H1 (cell line): ENCODE data around the gene GMCL2. TPM values are rescaled to one million over a fixed set of nuclear protein-coding genes. Genes with fewer than 3 reads are reported as not detected.
"Not testable (repeated sequence)": the region's sequence is repeated elsewhere in the genome, so short reads cannot be mapped to it uniquely, and the experiment has no call there.

Experiments used
- CTCF ChIA-PET: fragments of 300-600 bp; sonication (Branson Sonifier 250); formaldehyde crosslinking; loops from one replicate; lab custom pipeline; 2021; ENCODE audit not compliant: partially characterized antibody; lab: Charles Lee
- POLR2A ChIA-PET: fragments of 300-600 bp; sonication (Branson Sonifier 250); formaldehyde crosslinking; loops from one replicate; lab custom pipeline; 2021; ENCODE audit warnings: inconsistent platforms; ENCODE audit not compliant: partially characterized antibody; lab: Charles Lee
- DNase-seq, 2 experiments: peaks; one replicate each; pipeline versions ENCODE4 v3.0.0 to v3.0.0-alpha.2; 2010 to 2022; ENCODE audit warnings: low spot score in 2 of 2, low read depth in 1 of 2, mixed read lengths in 1 of 2
- FAIRE-seq: peaks from 2 replicates; lab custom pipeline; 2011; peaks lifted over from hg19 to GRCh38; lab: Jason Lieb, UNC
- H2AFZ ChIP-seq: 2 replicates; pipeline ENCODE4 v1.8.1; 2012; ENCODE audit warnings: low read length, inconsistent platforms
- H2AK5ac ChIP-seq: 2 replicates; pipeline ENCODE4 v1.6.1; 2013; ENCODE audit warnings: low read depth, low read length
- H2BK120ac ChIP-seq: replicated peaks from 2 replicates; pipeline ENCODE3; 2013; ENCODE audit warnings: low read depth, low read length, inconsistent platforms
- H2BK12ac ChIP-seq: 2 replicates; pipeline ENCODE4 v1.6.1; 2013; ENCODE audit warnings: low read depth, low read length
- H2BK15ac ChIP-seq: 2 replicates; pipeline ENCODE4 v1.6.1; 2013; ENCODE audit warnings: low read length
- H2BK20ac ChIP-seq: 2 replicates; pipeline ENCODE4 v1.6.1; 2013; ENCODE audit warnings: low read length
- H2BK5ac ChIP-seq: 2 replicates; pipeline ENCODE4 v1.6.1; 2013; ENCODE audit warnings: low read depth, low read length
- H3K14ac ChIP-seq: 2 replicates; pipeline ENCODE4 v1.6.1; 2013; ENCODE audit warnings: inconsistent platforms; ENCODE audit not compliant: insufficient read length
- H3K18ac ChIP-seq: 2 replicates; pipeline ENCODE4 v1.6.1; 2013; ENCODE audit warnings: low read length; ENCODE audit errors: extremely low read depth
- H3K23ac ChIP-seq: 2 replicates; pipeline ENCODE4 v1.6.1; 2013; ENCODE audit warnings: inconsistent platforms; ENCODE audit not compliant: insufficient read length
- H3K23me2 ChIP-seq: 2 replicates; pipeline ENCODE4 v1.6.1; 2013; ENCODE audit warnings: low read depth, low read length
- H3K27ac ChIP-seq: 2 replicates; pipeline ENCODE4 v1.6.1; 2011; ENCODE audit warnings: low read depth, low read length, inconsistent platforms
- H3K27me3 ChIP-seq, 4 experiments: replicated peaks in 1 of 4; 1 replicate in 1 of 4; 2 replicates in 3 of 4; pipeline versions ENCODE4 v1.6.1 to v1.8.1; 2011 to 2013; ENCODE audit warnings: low read length in 3 of 4, mild to moderate bottlenecking in 3 of 4, inconsistent platforms in 2 of 4, mixed read lengths in 2 of 4, moderate library complexity in 1 of 4; ENCODE audit not compliant: control insufficient read depth in 3 of 4, insufficient read depth in 3 of 4; ENCODE audit errors: extremely low read depth in 1 of 4
- H3K36me3 ChIP-seq, 4 experiments: 2 replicates each; pipeline versions ENCODE4 v1.6.1 to v1.8.1; 2011 to 2013; ENCODE audit warnings: mild to moderate bottlenecking in 4 of 4, low read length in 3 of 4, moderate library complexity in 2 of 4, control low read depth in 1 of 4, inconsistent platforms in 1 of 4; ENCODE audit not compliant: insufficient read depth in 4 of 4, control insufficient read depth in 2 of 4
- H3K4ac ChIP-seq: replicated peaks from 2 replicates; pipeline ENCODE3; 2013; ENCODE audit warnings: low read length, low read depth, mixed read lengths, inconsistent platforms; ENCODE audit not compliant: insufficient read length
- H3K4me1 ChIP-seq, 4 experiments: replicated peaks in 1 of 4; 1 replicate in 1 of 4; 2 replicates in 3 of 4; pipeline versions ENCODE4 v1.6.1 to v1.8.1; 2011 to 2013; ENCODE audit warnings: low read length in 3 of 4, inconsistent platforms in 2 of 4, mixed read lengths in 1 of 4; ENCODE audit not compliant: insufficient read depth in 4 of 4, control insufficient read depth in 3 of 4
- H3K4me2 ChIP-seq, 2 experiments: 2 replicates each; pipeline versions ENCODE4 v1.6.1 to v1.8.1; 2011 to 2013; ENCODE audit warnings: low read depth in 2 of 2, low read length in 2 of 2, control low read depth in 1 of 2, inconsistent platforms in 1 of 2, mild to moderate bottlenecking in 1 of 2; ENCODE audit not compliant: insufficient read depth in 1 of 2
- H3K4me3 ChIP-seq, 4 experiments: fragments of 200-600, 300-600 bp in 1 of 4; sonication (generic), shearing (Covaris generic), sonication (Bioruptor Twin) in 1 of 4; 2 replicates each; pipeline versions ENCODE4 v1.5.1 to v1.8.1; 2011 to 2016; ENCODE audit warnings: low read length in 4 of 4, low read depth in 3 of 4, control low read depth in 2 of 4, inconsistent platforms in 2 of 4, mild to moderate bottlenecking in 2 of 4, mixed read lengths in 1 of 4, moderate library complexity in 1 of 4; ENCODE audit not compliant: insufficient read depth in 2 of 4; ENCODE audit errors: extremely low read depth in 1 of 4
- H3K56ac ChIP-seq: replicated peaks from 2 replicates; pipeline ENCODE3; 2013; ENCODE audit warnings: low read depth, mild to moderate bottlenecking, mixed read lengths, low read length, inconsistent platforms; ENCODE audit not compliant: insufficient read length
- H3K79me1 ChIP-seq: 2 replicates; pipeline ENCODE4 v1.6.1; 2013; ENCODE audit warnings: low read depth, low read length, control low read depth
- H3K79me2 ChIP-seq, 2 experiments: 2 replicates each; pipeline versions ENCODE4 v1.6.1 to v1.8.1; 2012 to 2013; ENCODE audit warnings: low read length in 2 of 2, mild to moderate bottlenecking in 2 of 2, inconsistent platforms in 1 of 2; ENCODE audit not compliant: insufficient read depth in 2 of 2, control insufficient read depth in 1 of 2
- H3K9ac ChIP-seq, 4 experiments: replicated peaks in 1 of 4; 1 replicate in 1 of 4; 2 replicates in 3 of 4; pipeline versions ENCODE4 v1.6.1 to v1.8.1; 2011 to 2013; ENCODE audit warnings: low read depth in 3 of 4, low read length in 3 of 4, control low read depth in 2 of 4, mild to moderate bottlenecking in 2 of 4, moderate library complexity in 2 of 4, inconsistent platforms in 1 of 4; ENCODE audit errors: extremely low read depth in 1 of 4
- H3K9me3 ChIP-seq, 2 experiments: 2 replicates each; pipeline versions ENCODE4 v1.6.1 to v1.8.1; 2012 to 2013; ENCODE audit warnings: mild to moderate bottlenecking in 2 of 2, moderate library complexity in 2 of 2, control low read depth in 1 of 2, inconsistent platforms in 1 of 2, low read depth in 1 of 2, low read length in 1 of 2, mixed read lengths in 1 of 2; ENCODE audit not compliant: insufficient read depth in 2 of 2
- H4K20me1 ChIP-seq, 2 experiments: replicated peaks in 1 of 2; 2 replicates each; pipeline versions ENCODE3 to v1.8.1; 2011 to 2013; ENCODE audit warnings: inconsistent platforms in 2 of 2, low read length in 2 of 2, mild to moderate bottlenecking in 1 of 2; ENCODE audit not compliant: insufficient read depth in 2 of 2, control insufficient read depth in 1 of 2
- H4K5ac ChIP-seq: 2 replicates; pipeline ENCODE4 v1.6.1; 2013; ENCODE audit warnings: low read length, low read depth, mixed read lengths, inconsistent platforms; ENCODE audit not compliant: insufficient read length
- H4K8ac ChIP-seq: 2 replicates; pipeline ENCODE4 v1.8.0; 2013; ENCODE audit warnings: mild to moderate bottlenecking, moderate library complexity, low read length, inconsistent platforms; ENCODE audit not compliant: insufficient read depth; ENCODE audit errors: extremely low read depth
- H4K91ac ChIP-seq: replicated peaks from 2 replicates; pipeline ENCODE3; 2013; ENCODE audit warnings: low read length, mixed read lengths, inconsistent platforms; ENCODE audit not compliant: insufficient read length
- WGBS, 2 experiments: shearing (Covaris generic) in 1 of 2; methylation state at CpG; one replicate each; pipeline versions ENCODE4 v1.1.6 to v1.1.7; 2013 to 2015; ENCODE audit warnings: low lambda C conversion rate in 2 of 2, mixed read lengths in 2 of 2, inconsistent platforms in 1 of 2, low coverage in 1 of 2, missing lambda C conversion rate in 1 of 2; ENCODE audit not compliant: insufficient replicate concordance in 2 of 2, insufficient coverage in 1 of 2, insufficient read length in 1 of 2; ENCODE audit errors: extremely low coverage in 1 of 2, missing lambda C conversion rate in 1 of 2; 5-methylcytosine and 5-hydroxymethylcytosine counted together
- polyA plus RNA-seq, 7 experiments: library from polyadenylated mRNA; depleted of rRNA in 3 of 7; stranded (reverse) in 5 of 7; unstranded in 2 of 7; fragments of >200 nt in 5 of 7; fragments of 200-250 nt in 2 of 7; gene quantifications; 1 replicate in 5 of 7; 2 replicates in 1 of 7; 4 replicates in 1 of 7; pipeline versions ENCODE4 v1.2.1 to v1.2.3, GENCODE V29; 2011 to 2013; ENCODE audit warnings: missing spikeins in 2 of 7, mixed read lengths in 2 of 7
- total RNA-seq: library from RNA; stranded (reverse); fragmentation: NEBNext Ultra II Directional; extraction: Animal tissue kit (Norgen Biotek cat#: 25700); gene quantifications from 2 replicates; pipeline ENCODE4 v1.2.1, GENCODE V29; 2021

Gene GMCL2
- total and polyA plus RNA-seq, 2 of the 8 experiments (the other 6 are each of a cell fraction or from before 2014, with no cell fraction given), result 0.13 TPM; not detected in 1

DNA sequence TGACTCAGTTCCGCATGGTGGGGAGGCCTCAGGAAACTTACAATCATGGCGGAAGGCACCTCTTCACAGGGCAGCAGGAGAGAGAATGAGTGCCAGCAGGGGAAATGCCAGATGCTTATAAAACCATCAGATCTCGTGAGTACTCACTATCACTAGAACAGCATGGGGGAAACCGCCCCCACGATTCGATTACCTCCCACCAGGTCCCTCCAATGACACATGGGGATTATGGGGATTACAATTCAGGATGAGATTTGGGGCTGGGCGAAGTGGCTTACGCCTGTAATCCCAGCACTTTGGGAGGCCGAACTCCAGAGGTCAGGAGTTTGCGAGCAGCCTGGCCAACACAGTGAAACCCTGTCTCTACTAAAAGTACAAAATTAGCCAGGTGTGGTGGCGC is 11.0 kb upstream of the GMCL2 start:
- H4K5ac ChIP-seq, H4K20me1 ChIP-seq, H2AFZ ChIP-seq, H4K91ac ChIP-seq, H3K56ac ChIP-seq, H2AK5ac ChIP-seq, H4K8ac ChIP-seq, H3K79me1 ChIP-seq, H2BK5ac ChIP-seq, H3K9me3 ChIP-seq, H3K23me2 ChIP-seq, H3K4ac ChIP-seq, H3K36me3 ChIP-seq, H3K4me3 ChIP-seq, H2BK15ac ChIP-seq, H2BK12ac ChIP-seq, H2BK120ac ChIP-seq, FAIRE-seq, DNase-seq, H3K27ac ChIP-seq, H3K79me2 ChIP-seq, H3K4me2 ChIP-seq, H3K14ac ChIP-seq, H3K9ac ChIP-seq, H3K23ac ChIP-seq, H2BK20ac ChIP-seq, H3K27me3 ChIP-seq, H3K18ac ChIP-seq: not testable (repeated sequence)
- 87% methylated on average over 10 of the region's 11 CpGs; no CpG with 5 or more reads in 1 of the 2 experiments for WGBS, 2 experiments
- CTCF ChIA-PET, result interaction anchor here (0.9 to 3.7 kb wide), 4 partner anchors 8 to 30 kb away, joined by 3 to 54 read pairs (median 15); no protein-coding TSS in a partner anchor
- H3K4me1 ChIP-seq, result peaks cover 0 to 10% (median 3%) of the 10 kb centered on the region in 4 experiments; a peak in 3 of 7 replicates
- POLR2A ChIA-PET, result interaction anchor here (31.3 to 38.5 kb wide), 2 partner anchors 5 to 14 kb away, joined by 985 read pairs; partner anchors contain the start of genes GMCL2 and HNRNPAB
